Activated naive CD8-positive, alpha-beta T cell treated with anti-CD3 and anti-CD28 coated beads, Interleukin-2, amount 50 U/mL, for 24 hours (primary cell): ENCODE measurements around the gene SGSM1.

ENCODE experiments used
- ATAC-seq: fragments of 150-1000 bp; cut with Tn5 transposase; one replicate; pipeline ENCODE4 v1.10.0; 2021
- DNase-seq: peaks from one replicate; pipeline ENCODE4 v3.0.0; 2021
- H3K27ac Mint-ChIP-seq: one replicate; pipeline ENCODE4 v1.8.0; 2021; ENCODE audit warnings: mild to moderate bottlenecking, mixed read lengths
- H3K27me3 Mint-ChIP-seq: one replicate; pipeline ENCODE4 v1.8.0; 2021; ENCODE audit warnings: mixed read lengths
- H3K36me3 Mint-ChIP-seq: one replicate; pipeline ENCODE4 v1.8.0; 2021; ENCODE audit warnings: low read depth, mixed read lengths
- H3K4me1 Mint-ChIP-seq: one replicate; pipeline ENCODE4 v1.8.0; 2021; ENCODE audit warnings: mixed read lengths
- H3K4me3 Mint-ChIP-seq: one replicate; pipeline ENCODE4 v1.8.0; 2021; ENCODE audit warnings: mild to moderate bottlenecking, moderate library complexity, mixed read lengths
- H3K9me3 Mint-ChIP-seq: one replicate; pipeline ENCODE4 v1.8.0; 2021; ENCODE audit warnings: mixed read lengths

The SGSM1 gene

GRCh38 chr22:24975813-24976341 lies 169.9 kb downstream of the SGSM1 start:
- no peak overlapping the region for H3K27ac Mint-ChIP-seq
- no peaks in the 10 kb centered on the region for H3K9me3 Mint-ChIP-seq
- H3K4me1 Mint-ChIP-seq = no peaks in the 10 kb centered on the region
- ATAC-seq = no peak
- H3K4me3 Mint-ChIP-seq = no peak overlapping the region
- H3K36me3 Mint-ChIP-seq = no peaks in the 10 kb centered on the region
- DNase-seq = no peak
- H3K27me3 Mint-ChIP-seq = no peaks in the 10 kb centered on the region

DNA sequence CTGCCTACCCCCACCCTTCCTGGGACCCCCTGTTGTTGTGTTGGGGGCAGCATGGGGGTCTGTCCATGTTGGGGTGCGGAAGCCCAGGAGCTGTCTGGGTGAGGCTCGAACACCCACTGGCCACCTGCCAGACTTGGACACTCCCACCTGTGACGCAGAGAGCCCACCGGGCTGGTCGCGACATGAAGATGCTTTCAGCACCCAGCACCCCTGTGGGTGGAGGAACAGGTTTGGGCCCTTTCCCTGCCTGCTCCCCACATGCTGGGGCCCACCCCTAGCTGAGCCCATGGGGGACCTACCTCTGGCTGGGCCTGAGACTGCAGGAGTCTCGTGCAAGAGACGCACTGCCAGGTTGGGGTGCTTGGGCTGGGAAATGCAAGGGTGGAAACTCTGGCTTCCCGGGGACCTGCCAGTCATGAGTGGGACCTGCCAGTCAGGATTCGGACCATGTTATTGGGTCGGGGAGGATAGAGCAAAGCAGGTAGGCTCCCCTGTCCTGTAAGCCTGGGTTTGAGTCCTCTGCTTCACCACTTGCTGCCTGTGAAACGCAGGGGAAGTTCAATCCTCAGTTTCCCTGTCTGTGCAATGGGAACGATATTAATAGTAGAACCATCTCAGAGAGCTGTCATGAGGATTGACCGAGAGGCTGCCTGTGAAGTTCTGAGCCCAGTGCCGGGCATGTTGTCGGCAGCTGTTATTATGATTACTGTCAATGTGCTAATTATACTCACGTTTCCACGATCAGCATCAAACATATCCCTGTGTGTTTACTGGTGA lies 170.6 kb downstream of the SGSM1 start:
- ATAC-seq = no peak
- Mint-ChIP-seq H3K36me3 (no peaks in the 10 kb centered on the region), H3K27ac (no peak overlapping the region)

More for the DNA sequence above, 170.6 kb downstream of the SGSM1 start:
- Mint-ChIP-seq H3K27me3 (no peaks in the 10 kb centered on the region), H3K4me1 (no peaks in the 10 kb centered on the region), H3K9me3 (no peaks in the 10 kb centered on the region), H3K4me3 (no peak overlapping the region)
- DNase-seq = no peak
